HEK293 (cell line): ENCODE data around the gene EDEM2.

Source experiments
- CTCF ChIA-PET: fragments of 350-600 bp; formaldehyde crosslinking; extraction: SDS; loops from one replicate; lab custom pipeline; 2021; ENCODE audit warnings: antibody characterized with exemption; lab: Yijun Ruan, JAX
- POLR2A ChIA-PET: fragments of 300-600 bp; formaldehyde crosslinking; extraction: SDS; loops from one replicate; lab custom pipeline; 2020; ENCODE audit warnings: antibody characterized with exemption, inconsistent platforms; lab: Yijun Ruan, JAX
- H3K27ac ChIP-seq: fragments of 200-500 bp; sonication (Bioruptor generic); 2 replicates; pipeline ENCODE4 v1.5.1; 2014; ENCODE audit warnings: low read depth, low read length, control low read depth, inconsistent platforms; ENCODE audit errors: extremely low read depth
- H3K36me3 ChIP-seq, 2 experiments: fragments of 200-500 bp in 1 of 2; sonication (Bioruptor generic) in 1 of 2; 1 replicate in 1 of 2; 2 replicates in 1 of 2; pipeline ENCODE4 v1.5.1; 2014 to 2017; ENCODE audit warnings: inconsistent platforms in 2 of 2, low read length in 2 of 2; ENCODE audit not compliant: control insufficient read depth in 2 of 2, insufficient read depth in 1 of 2
- H3K4me1 ChIP-seq: fragments of 200-500 bp; sonication (Bioruptor generic); 2 replicates; pipeline ENCODE4 v1.5.1; 2014; ENCODE audit warnings: mild to moderate bottlenecking, low read length, inconsistent platforms; ENCODE audit not compliant: control insufficient read depth, insufficient read depth
- H3K4me3 ChIP-seq: 2 replicates; pipeline ENCODE4 v1.5.1; 2011; ENCODE audit warnings: low read depth, mild to moderate bottlenecking, control low read depth, low read length, moderate library complexity
- H3K9me3 ChIP-seq: fragments of 200-500 bp; sonication (Bioruptor generic); 2 replicates; pipeline ENCODE4 v1.5.1; 2014; ENCODE audit warnings: low read depth, low read length, inconsistent platforms; ENCODE audit not compliant: control insufficient read depth, insufficient read depth
- GFI1B ChIP-seq: fragments of 450-650 bp; formaldehyde crosslinking; IDR thresholded peaks from 2 replicates; pipeline ENCODE4 v1.5.1; 2016; ENCODE audit warnings: missing biosample characterization, missing genetic modification characterization
- HOXD13 ChIP-seq: sonication (generic); formaldehyde crosslinking; IDR thresholded peaks from 2 replicates; pipeline ENCODE4 v1.8.0; 2022; ENCODE audit warnings: missing genetic modification reagents, borderline replicate concordance
- OVOL3 ChIP-seq: fragments of 450-650 bp; formaldehyde crosslinking; IDR thresholded peaks from 2 replicates; pipeline ENCODE4 v1.5.1; 2016; ENCODE audit warnings: missing biosample characterization, missing genetic modification characterization
- TCF7L2 ChIP-seq: IDR thresholded peaks from 2 replicates; pipeline ENCODE4 v1.6.1; 2011; ENCODE audit warnings: low read depth, mild to moderate bottlenecking, inconsistent platforms, low read length, moderate library complexity, borderline replicate concordance
- ZBTB48 ChIP-seq: fragments of 450-650 bp; formaldehyde crosslinking; IDR thresholded peaks from 2 replicates; pipeline ENCODE4 v1.5.1; 2016; ENCODE audit warnings: missing biosample characterization, missing genetic modification characterization
- ZIC2 ChIP-seq: fragments of 450-650 bp; formaldehyde crosslinking; IDR thresholded peaks from 2 replicates; pipeline ENCODE4 v1.5.1; 2016; ENCODE audit warnings: missing biosample characterization, missing genetic modification characterization
- ZNF10 ChIP-seq: fragments of 450-650 bp; formaldehyde crosslinking; IDR thresholded peaks from 2 replicates; pipeline ENCODE4 v1.5.1; 2017; ENCODE audit warnings: missing biosample characterization, missing genetic modification characterization
- ZNF214 ChIP-seq: fragments of 450-650 bp; formaldehyde crosslinking; IDR thresholded peaks from 2 replicates; pipeline ENCODE4 v1.5.1; 2017; ENCODE audit warnings: missing biosample characterization, mild to moderate bottlenecking, missing genetic modification characterization, borderline replicate concordance
- ZNF223 ChIP-seq: fragments of 450-650 bp; formaldehyde crosslinking; IDR thresholded peaks from 2 replicates; pipeline ENCODE4 v1.5.1; 2016; ENCODE audit warnings: missing biosample characterization, missing genetic modification characterization
- ZNF24 ChIP-seq: fragments of 450-650 bp; formaldehyde crosslinking; IDR thresholded peaks from 2 replicates; pipeline ENCODE4 v1.5.1; 2016; ENCODE audit warnings: missing biosample characterization, missing genetic modification characterization
- ZNF426 ChIP-seq: fragments of 450-650 bp; formaldehyde crosslinking; IDR thresholded peaks from 2 replicates; pipeline ENCODE4 v1.5.1; 2017; ENCODE audit warnings: missing biosample characterization, missing genetic modification characterization, mild to moderate bottlenecking, inconsistent platforms, moderate library complexity
- ZNF501 ChIP-seq: fragments of 450-650 bp; formaldehyde crosslinking; IDR thresholded peaks from 2 replicates; pipeline ENCODE4 v1.5.1; 2016; ENCODE audit warnings: missing biosample characterization, missing genetic modification characterization
- ZNF529 ChIP-seq: fragments of 450-650 bp; formaldehyde crosslinking; IDR thresholded peaks from 2 replicates; pipeline ENCODE4 v1.5.1; 2017; ENCODE audit warnings: missing genetic modification characterization, missing biosample characterization; ENCODE audit not compliant: insufficient replicate concordance
- ZNF544 ChIP-seq: fragments of 450-650 bp; formaldehyde crosslinking; IDR thresholded peaks from 2 replicates; pipeline ENCODE4 v1.5.0; 2017; ENCODE audit warnings: missing biosample characterization, missing genetic modification characterization
- ZNF549 ChIP-seq: fragments of 450-650 bp; IDR thresholded peaks from 2 replicates; pipeline ENCODE4 v1.5.1; 2018; ENCODE audit warnings: missing biosample characterization, missing genetic modification characterization, mild to moderate bottlenecking, inconsistent platforms, moderate library complexity
- ZNF560 ChIP-seq: fragments of 450-650 bp; formaldehyde crosslinking; IDR thresholded peaks from 2 replicates; pipeline ENCODE4 v1.5.1; 2017; ENCODE audit warnings: missing biosample characterization, missing genetic modification characterization, borderline replicate concordance
- ZNF571 ChIP-seq: fragments of 450-650 bp; formaldehyde crosslinking; IDR thresholded peaks from 2 replicates; pipeline ENCODE4 v1.5.0; 2017; ENCODE audit warnings: missing biosample characterization, missing genetic modification characterization
- ZNF623 ChIP-seq: fragments of 450-650 bp; formaldehyde crosslinking; IDR thresholded peaks from 2 replicates; pipeline ENCODE4 v1.5.1; 2016; ENCODE audit warnings: missing biosample characterization, missing genetic modification characterization
- ZNF654 ChIP-seq: fragments of 450-650 bp; formaldehyde crosslinking; IDR thresholded peaks from 2 replicates; pipeline ENCODE4 v1.5.1; 2016; ENCODE audit warnings: low read depth, missing biosample characterization, missing genetic modification characterization
- ZNF776 ChIP-seq: fragments of 450-650 bp; formaldehyde crosslinking; IDR thresholded peaks from 2 replicates; pipeline ENCODE4 v1.5.0; 2017; ENCODE audit warnings: missing biosample characterization, missing genetic modification characterization, borderline replicate concordance
- ZNF792 ChIP-seq: fragments of 450-650 bp; formaldehyde crosslinking; IDR thresholded peaks from 2 replicates; pipeline ENCODE4 v1.5.1; 2016; ENCODE audit warnings: missing biosample characterization, missing genetic modification characterization
- TF ChIP-seq, protein P1 (sequence below): fragments of 450-650 bp; formaldehyde crosslinking; IDR thresholded peaks from 2 replicates; pipeline ENCODE4 v1.5.1; 2016; ENCODE audit warnings: missing biosample characterization, missing genetic modification characterization
- TF ChIP-seq, protein P2 (sequence below): fragments of 450-650 bp; formaldehyde crosslinking; IDR thresholded peaks from 2 replicates; pipeline ENCODE4 v1.5.1; 2016; ENCODE audit warnings: missing biosample characterization, missing genetic modification characterization
- TF ChIP-seq, protein P3 (sequence below): fragments of 450-650 bp; formaldehyde crosslinking; IDR thresholded peaks from 2 replicates; pipeline ENCODE4 v1.5.0; 2017; ENCODE audit warnings: missing biosample characterization, missing genetic modification characterization, borderline replicate concordance
- TF ChIP-seq, protein P4 (sequence below): fragments of 450-650 bp; formaldehyde crosslinking; IDR thresholded peaks from 2 replicates; pipeline ENCODE4 v1.5.1; 2016; ENCODE audit warnings: missing biosample characterization, missing genetic modification characterization

Gene EDEM2

DNA sequence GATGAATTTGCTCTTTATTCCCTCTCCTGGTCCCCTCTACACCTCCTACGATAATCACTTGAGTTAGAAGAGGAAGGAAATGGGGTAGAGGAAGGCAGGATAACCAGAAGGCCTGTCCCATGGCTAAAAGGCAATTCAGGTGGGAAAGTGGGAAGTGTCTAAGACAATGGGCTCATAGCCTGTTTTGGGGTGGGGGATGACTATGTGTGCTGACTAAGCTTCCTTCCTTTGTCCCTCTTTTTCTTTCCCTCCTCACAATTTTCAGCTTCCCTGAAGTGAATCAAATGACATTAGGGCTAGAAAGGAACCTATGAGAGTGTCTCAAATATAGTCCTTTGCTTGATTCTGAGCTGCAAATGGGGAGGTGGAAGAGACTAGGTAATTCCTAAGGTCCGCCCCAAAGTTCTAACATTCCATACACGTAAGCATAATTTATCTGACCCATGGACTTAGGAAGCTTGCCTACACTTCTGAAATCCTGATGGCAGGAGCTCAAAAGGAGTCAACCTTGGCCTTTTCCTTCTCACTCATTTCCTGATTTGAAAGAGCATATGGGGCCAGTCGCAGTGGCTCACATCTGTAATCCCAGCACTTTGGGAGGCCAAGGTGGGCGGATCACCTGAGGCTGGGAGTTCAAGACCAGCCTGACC, 24.3 kb downstream of the EDEM2 start:
- CTCF ChIA-PET = interaction anchor here (0.6 to 1.5 kb wide), 3 partner anchors 27 to 250 kb away, joined by 3 to 4 read pairs (median 4); partner anchors contain the start of gene GGT7
- no peaks in the 10 kb centered on the region for H3K4me1 ChIP-seq
- H3K9me3 ChIP-seq = no peaks in the 10 kb centered on the region
- no peak overlapping the region for H3K27ac ChIP-seq
- no peak overlapping the region for H3K4me3 ChIP-seq
- no peak for TF ChIP-seq ZNF544 (tag by site-specific recombination)
- no peak for TF ChIP-seq ZNF10 (tag by site-specific recombination)
- no peak for TF ChIP-seq HOXD13 (CRISPR knock-in tag)
- TF ChIP-seq ZNF623 = no peak
- H3K36me3 ChIP-seq = peaks cover 0 to 51% of the 10 kb centered on the region in 2 experiments; a peak in 2 of 3 replicates
- POLR2A ChIA-PET = no interaction called here

DNA sequence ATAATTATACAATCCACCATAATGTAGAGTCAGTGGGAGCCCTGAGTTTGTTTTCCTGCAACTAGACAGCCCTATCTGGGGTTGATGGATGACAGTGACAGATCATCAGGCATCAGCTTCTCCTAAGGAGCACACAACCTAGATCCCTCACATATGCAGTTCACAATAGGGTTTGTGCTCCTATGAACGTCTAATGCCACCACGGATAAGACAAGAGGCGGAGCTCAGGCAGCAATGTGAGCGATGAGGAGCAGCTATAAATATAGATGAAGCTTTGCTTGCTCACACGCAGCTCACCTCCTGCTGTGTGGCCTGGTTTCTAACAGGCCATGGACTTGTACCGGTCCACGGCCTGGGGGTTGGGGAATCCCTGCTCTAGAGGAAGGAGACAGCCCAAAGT, 25.9 kb downstream of the EDEM2 start:
- ChIA-PET POLR2A (no interaction called here), CTCF (interaction anchor here (0.6 to 1.5 kb wide), 2 partner anchors 25 to 1715 kb away, joined by 4 read pairs; no protein-coding TSS in a partner anchor)

DNA sequence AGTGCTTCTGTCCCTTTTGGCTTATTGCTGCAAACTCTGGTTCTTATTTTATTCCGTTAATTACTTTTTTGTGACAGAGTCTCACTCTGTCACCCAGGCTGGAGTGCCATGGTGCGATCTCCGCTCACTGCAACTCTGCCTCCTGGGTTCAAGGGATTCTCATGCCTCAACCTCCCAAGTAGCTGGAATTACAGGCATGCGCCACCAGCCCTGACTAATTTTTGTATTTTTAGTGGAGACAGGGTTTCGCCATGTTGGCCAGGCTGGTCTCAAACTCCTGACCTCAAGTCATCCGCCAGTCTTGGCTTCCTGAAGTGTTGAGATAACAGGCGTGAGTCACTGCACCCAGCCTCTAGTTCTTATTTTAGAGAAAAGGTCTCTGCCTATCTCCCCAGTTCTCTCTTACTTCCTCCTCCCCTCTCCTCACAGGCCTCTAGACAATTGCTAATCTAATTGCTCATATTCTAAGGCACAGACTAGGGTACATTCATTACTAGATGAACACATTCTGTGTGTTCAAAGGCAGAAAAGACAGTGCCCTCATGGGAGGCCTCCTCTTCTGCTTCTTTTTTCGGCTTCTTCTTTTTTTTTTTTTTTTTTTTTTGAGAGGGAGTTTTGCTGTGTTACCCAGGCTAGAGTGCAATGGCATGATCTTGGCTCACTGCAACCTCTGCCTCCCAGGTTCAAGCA, 27.0 kb downstream of the EDEM2 start:
- Histone ChIP-seq H3K36me3 (peaks cover 0 to 60% of the 10 kb centered on the region in 2 experiments; a peak in 2 of 3 replicates), H3K4me1 (no peaks in the 10 kb centered on the region), H3K27ac (no peak overlapping the region), H3K4me3 (no peak overlapping the region), H3K9me3 (no peaks in the 10 kb centered on the region)
- POLR2A ChIA-PET = no interaction called here
- CTCF ChIA-PET = interaction anchor here (0.6 kb wide), 1 partner anchor 310 kb away, joined by 3 read pairs; no protein-coding TSS in a partner anchor
- TF ChIP-seq ZNF549 = no peak
- TF ChIP-seq, protein P1, sequence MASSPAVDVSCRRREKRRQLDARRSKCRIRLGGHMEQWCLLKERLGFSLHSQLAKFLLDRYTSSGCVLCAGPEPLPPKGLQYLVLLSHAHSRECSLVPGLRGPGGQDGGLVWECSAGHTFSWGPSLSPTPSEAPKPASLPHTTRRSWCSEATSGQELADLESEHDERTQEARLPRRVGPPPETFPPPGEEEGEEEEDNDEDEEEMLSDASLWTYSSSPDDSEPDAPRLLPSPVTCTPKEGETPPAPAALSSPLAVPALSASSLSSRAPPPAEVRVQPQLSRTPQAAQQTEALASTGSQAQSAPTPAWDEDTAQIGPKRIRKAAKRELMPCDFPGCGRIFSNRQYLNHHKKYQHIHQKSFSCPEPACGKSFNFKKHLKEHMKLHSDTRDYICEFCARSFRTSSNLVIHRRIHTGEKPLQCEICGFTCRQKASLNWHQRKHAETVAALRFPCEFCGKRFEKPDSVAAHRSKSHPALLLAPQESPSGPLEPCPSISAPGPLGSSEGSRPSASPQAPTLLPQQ (tag by site-specific recombination) = no peak
- no peak for TF ChIP-seq ZNF792 (tag by site-specific recombination)
- TF ChIP-seq ZNF776 (tag by site-specific recombination) = no peak
- TF ChIP-seq ZIC2 = no peak
- TF ChIP-seq ZNF426 = no peak
- TF ChIP-seq ZNF24 (tag by site-specific recombination) = no peak
- TF ChIP-seq ZNF214 (tag by site-specific recombination) = no peak
- TF ChIP-seq, protein P2, sequence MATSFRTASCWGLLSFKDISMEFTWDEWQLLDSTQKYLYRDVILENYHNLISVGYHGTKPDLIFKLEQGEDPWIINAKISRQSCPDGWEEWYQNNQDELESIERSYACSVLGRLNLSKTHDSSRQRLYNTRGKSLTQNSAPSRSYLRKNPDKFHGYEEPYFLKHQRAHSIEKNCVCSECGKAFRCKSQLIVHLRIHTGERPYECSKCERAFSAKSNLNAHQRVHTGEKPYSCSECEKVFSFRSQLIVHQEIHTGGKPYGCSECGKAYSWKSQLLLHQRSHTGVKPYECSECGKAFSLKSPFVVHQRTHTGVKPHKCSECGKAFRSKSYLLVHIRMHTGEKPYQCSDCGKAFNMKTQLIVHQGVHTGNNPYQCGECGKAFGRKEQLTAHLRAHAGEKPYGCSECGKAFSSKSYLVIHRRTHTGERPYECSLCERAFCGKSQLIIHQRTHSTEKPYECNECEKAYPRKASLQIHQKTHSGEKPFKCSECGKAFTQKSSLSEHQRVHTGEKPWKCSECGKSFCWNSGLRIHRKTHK (tag by site-specific recombination) = no peak
- no peak for TF ChIP-seq TCF7L2
- no peak for TF ChIP-seq ZNF223 (tag by site-specific recombination)
- TF ChIP-seq GFI1B (tag by site-specific recombination) = no peak
- no peak for TF ChIP-seq ZNF560
- TF ChIP-seq, protein P3, sequence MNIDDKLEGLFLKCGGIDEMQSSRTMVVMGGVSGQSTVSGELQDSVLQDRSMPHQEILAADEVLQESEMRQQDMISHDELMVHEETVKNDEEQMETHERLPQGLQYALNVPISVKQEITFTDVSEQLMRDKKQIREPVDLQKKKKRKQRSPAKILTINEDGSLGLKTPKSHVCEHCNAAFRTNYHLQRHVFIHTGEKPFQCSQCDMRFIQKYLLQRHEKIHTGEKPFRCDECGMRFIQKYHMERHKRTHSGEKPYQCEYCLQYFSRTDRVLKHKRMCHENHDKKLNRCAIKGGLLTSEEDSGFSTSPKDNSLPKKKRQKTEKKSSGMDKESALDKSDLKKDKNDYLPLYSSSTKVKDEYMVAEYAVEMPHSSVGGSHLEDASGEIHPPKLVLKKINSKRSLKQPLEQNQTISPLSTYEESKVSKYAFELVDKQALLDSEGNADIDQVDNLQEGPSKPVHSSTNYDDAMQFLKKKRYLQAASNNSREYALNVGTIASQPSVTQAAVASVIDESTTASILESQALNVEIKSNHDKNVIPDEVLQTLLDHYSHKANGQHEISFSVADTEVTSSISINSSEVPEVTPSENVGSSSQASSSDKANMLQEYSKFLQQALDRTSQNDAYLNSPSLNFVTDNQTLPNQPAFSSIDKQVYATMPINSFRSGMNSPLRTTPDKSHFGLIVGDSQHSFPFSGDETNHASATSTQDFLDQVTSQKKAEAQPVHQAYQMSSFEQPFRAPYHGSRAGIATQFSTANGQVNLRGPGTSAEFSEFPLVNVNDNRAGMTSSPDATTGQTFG (tag by site-specific recombination) = no peak

More for the DNA sequence above, 25.9 kb downstream of the EDEM2 start:
- peaks cover 0 to 59% of the 10 kb centered on the region in 2 experiments; a peak in 2 of 3 replicates for H3K36me3 ChIP-seq
- H3K27ac ChIP-seq = no peak overlapping the region
- H3K4me1 ChIP-seq = no peaks in the 10 kb centered on the region
- no peak overlapping the region for H3K4me3 ChIP-seq
- TF ChIP-seq ZNF501 (tag by site-specific recombination) (no peak), OVOL3 (no peak), ZNF529 (tag by site-specific recombination) (no peak), ZBTB48 (tag by site-specific recombination) (no peak), ZNF623 (no peak), ZNF654 (no peak), ZNF571 (tag by site-specific recombination) (no peak)
- TF ChIP-seq, protein P4, sequence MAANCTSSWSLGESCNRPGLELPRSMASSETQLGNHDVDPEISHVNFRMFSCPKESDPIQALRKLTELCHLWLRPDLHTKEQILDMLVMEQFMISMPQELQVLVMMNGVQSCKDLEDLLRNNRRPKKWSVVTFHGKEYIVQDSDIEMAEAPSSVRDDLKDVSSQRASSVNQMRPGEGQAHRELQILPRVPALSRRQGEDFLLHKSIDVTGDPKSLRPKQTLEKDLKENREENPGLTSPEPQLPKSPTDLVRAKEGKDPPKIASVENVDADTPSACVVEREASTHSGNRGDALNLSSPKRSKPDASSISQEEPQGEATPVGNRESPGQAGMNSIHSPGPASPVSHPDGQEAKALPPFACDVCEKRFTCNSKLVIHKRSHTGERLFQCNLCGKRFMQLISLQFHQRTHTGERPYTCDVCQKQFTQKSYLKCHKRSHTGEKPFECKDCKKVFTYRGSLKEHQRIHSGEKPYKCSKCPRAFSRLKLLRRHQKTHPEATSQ (tag by site-specific recombination) = no peak
- no peaks in the 10 kb centered on the region for H3K9me3 ChIP-seq
